ENCODE results near the gene PLD1. TPM values are rescaled to one million over a fixed set of nuclear protein-coding genes. Genes with fewer than 3 reads are reported as not detected.
"Not testable (repeated sequence)": the region's sequence is repeated elsewhere in the genome, so short reads cannot be mapped to it uniquely, and the experiment has no call there.

Gene PLD1
- total RNA-seq, 1 donor = 18.1 TPM

DNA sequence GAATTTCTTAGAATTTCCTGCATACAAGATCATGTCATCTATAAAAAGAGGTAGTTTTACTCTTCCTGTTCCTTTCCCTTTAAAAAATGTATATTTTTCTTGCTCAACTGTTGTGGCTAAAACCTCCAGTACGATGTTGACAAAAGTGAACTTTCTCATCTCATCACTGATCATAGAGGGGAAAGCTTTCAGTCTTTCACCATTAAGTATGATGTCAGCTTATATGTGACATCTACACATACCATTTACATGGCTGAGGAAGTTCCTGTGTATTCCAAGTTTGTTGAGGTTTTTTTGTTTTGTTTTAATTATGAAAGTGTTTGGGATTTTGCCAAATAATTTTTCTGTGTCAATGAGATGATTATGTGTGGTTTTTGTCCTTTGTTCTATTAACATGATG is 173.6 kb downstream of the PLD1 start:
- Histone ChIP-seq H3K36me3 (ENCODE audit: insufficient read depth, low read length) (no peaks in the 10 kb centered on the region), H3K4me1 (ENCODE audit: insufficient read depth, low read length) (peaks cover 8% of the 10 kb centered on the region), H3K27me3 (ENCODE audit: insufficient read depth, low read length) (no peaks in the 10 kb centered on the region), H3K79me2 (ENCODE audit: insufficient read depth, low read length) (no peaks in the 10 kb centered on the region), H3K4me3 (ENCODE audit: insufficient read depth, low read length) (no peak overlapping the region), H2AFZ (ENCODE audit: low read length) (no peak overlapping the region), H4K20me1 (ENCODE audit: insufficient read depth, low read length) (no peaks in the 10 kb centered on the region), H3K9me3 (ENCODE audit: low read depth, low read length) (no peaks in the 10 kb centered on the region), H3K4me2 (ENCODE audit: insufficient read depth, low read length) (no peak overlapping the region), H3K27ac (ENCODE audit: low read depth, low read length) (no peak overlapping the region)
- DNase-seq (ENCODE audit: insufficient read length, low spot score, missing footprints) = no peak
- TF ChIP-seq, protein P1, sequence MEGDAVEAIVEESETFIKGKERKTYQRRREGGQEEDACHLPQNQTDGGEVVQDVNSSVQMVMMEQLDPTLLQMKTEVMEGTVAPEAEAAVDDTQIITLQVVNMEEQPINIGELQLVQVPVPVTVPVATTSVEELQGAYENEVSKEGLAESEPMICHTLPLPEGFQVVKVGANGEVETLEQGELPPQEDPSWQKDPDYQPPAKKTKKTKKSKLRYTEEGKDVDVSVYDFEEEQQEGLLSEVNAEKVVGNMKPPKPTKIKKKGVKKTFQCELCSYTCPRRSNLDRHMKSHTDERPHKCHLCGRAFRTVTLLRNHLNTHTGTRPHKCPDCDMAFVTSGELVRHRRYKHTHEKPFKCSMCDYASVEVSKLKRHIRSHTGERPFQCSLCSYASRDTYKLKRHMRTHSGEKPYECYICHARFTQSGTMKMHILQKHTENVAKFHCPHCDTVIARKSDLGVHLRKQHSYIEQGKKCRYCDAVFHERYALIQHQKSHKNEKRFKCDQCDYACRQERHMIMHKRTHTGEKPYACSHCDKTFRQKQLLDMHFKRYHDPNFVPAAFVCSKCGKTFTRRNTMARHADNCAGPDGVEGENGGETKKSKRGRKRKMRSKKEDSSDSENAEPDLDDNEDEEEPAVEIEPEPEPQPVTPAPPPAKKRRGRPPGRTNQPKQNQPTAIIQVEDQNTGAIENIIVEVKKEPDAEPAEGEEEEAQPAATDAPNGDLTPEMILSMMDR (IDR thresholded peaks at IDR 0.05; ENCODE audit: extremely low read depth, low read depth, low read length) = no peak

DNA sequence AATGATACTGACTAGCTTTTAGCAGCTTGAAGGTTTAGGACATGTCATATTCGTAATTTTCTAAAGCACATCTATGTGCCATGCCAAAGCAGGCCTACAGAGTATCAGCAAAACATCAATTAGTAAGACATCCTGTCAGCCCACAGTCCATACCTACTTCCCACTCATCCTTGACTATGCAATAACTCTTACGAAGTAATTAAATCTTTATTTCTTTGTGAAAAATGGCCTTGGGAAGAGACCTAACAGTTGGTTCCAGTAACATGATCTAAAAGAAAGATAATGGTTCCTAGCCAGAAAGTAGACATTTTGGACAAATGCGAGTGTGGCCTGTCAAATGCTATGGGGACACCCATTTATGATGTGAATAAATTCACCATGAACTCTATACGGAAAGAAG is 177.5 kb downstream of the PLD1 start:
- no peak overlapping the region for H3K4me3 ChIP-seq (ENCODE audit: insufficient read depth, low read length)
- TF ChIP-seq, protein P1 (IDR thresholded peaks at IDR 0.05; ENCODE audit: extremely low read depth, low read depth, low read length) = no peak
- H3K4me2 ChIP-seq (ENCODE audit: insufficient read depth, low read length) = no peak overlapping the region

DNA sequence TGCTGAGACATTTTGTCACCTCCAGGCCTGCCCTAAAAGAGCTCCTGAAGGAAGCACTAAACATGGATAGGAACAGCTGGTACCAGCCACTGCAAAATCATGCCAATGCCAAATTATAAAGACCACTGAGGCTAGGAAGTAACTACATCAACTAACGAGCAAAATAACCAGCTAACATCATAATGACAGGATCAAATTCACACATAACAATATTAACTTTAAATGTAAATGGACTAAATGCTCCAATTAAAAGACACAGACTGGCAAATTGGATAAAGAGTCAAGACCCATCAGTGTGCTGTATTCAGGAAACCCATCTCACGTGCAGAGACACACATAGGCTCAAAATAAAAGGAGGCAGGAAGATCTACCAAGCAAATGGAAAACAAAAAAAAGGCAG is 183.5 kb downstream of the PLD1 start:
- not testable (repeated sequence) for H3K27me3 ChIP-seq (ENCODE audit: insufficient read depth, low read length); H3K4me1 ChIP-seq (ENCODE audit: insufficient read depth, low read length); H3K9me3 ChIP-seq (ENCODE audit: low read depth, low read length); H3K79me2 ChIP-seq (ENCODE audit: insufficient read depth, low read length); H2AFZ ChIP-seq (ENCODE audit: low read length); DNase-seq (ENCODE audit: insufficient read length, low spot score, missing footprints); H3K4me2 ChIP-seq (ENCODE audit: insufficient read depth, low read length); H4K20me1 ChIP-seq (ENCODE audit: insufficient read depth, low read length); H3K4me3 ChIP-seq (ENCODE audit: insufficient read depth, low read length); H3K36me3 ChIP-seq (ENCODE audit: insufficient read depth, low read length); H3K27ac ChIP-seq (ENCODE audit: low read depth, low read length)

More for the DNA sequence above, 177.5 kb downstream of the PLD1 start:
- Histone ChIP-seq H3K27ac (ENCODE audit: low read depth, low read length) (no peak overlapping the region), H2AFZ (ENCODE audit: low read length) (no peak overlapping the region), H3K27me3 (ENCODE audit: insufficient read depth, low read length) (no peaks in the 10 kb centered on the region), H3K9me3 (ENCODE audit: low read depth, low read length) (no peaks in the 10 kb centered on the region), H3K79me2 (ENCODE audit: insufficient read depth, low read length) (no peaks in the 10 kb centered on the region), H4K20me1 (ENCODE audit: insufficient read depth, low read length) (no peaks in the 10 kb centered on the region), H3K4me1 (ENCODE audit: insufficient read depth, low read length) (no peaks in the 10 kb centered on the region), H3K36me3 (ENCODE audit: insufficient read depth, low read length) (no peaks in the 10 kb centered on the region)
- no peak for DNase-seq (ENCODE audit: insufficient read length, low spot score, missing footprints)

DNA sequence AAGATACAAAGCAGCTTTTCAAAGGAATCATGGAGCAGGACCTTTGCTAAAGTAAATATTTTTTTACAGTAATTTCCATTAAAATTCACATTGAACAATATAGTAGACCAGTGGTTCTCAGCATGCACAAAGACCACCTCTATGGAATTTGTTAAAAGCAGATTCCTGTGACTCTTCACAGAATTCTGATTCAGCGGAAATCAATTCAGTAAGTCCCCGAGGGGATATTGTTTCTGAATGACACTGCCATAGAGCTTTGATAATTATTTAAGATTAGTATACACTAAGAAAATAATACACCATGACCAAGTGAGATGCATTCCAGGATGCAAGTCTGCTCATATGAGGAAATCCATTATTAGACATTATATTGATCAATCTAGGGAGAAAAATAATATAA is 188.2 kb downstream of the PLD1 start:
- H3K79me2 ChIP-seq (ENCODE audit: insufficient read depth, low read length) = no peaks in the 10 kb centered on the region
- TF ChIP-seq, protein P1 (IDR thresholded peaks at IDR 0.05; ENCODE audit: extremely low read depth, low read depth, low read length) = no peak
- no peak overlapping the region for H2AFZ ChIP-seq (ENCODE audit: low read length)
- H3K9me3 ChIP-seq (ENCODE audit: low read depth, low read length) = no peaks in the 10 kb centered on the region
- no peak overlapping the region for H3K4me3 ChIP-seq (ENCODE audit: insufficient read depth, low read length)
- H3K36me3 ChIP-seq (ENCODE audit: insufficient read depth, low read length) = no peaks in the 10 kb centered on the region
- H3K4me1 ChIP-seq (ENCODE audit: insufficient read depth, low read length) = peaks cover 4% of the 10 kb centered on the region
- no peak for DNase-seq (ENCODE audit: insufficient read length, low spot score, missing footprints)
- H4K20me1 ChIP-seq (ENCODE audit: insufficient read depth, low read length) = no peaks in the 10 kb centered on the region
- H3K4me2 ChIP-seq (ENCODE audit: insufficient read depth, low read length) = no peak overlapping the region
- H3K27me3 ChIP-seq (ENCODE audit: insufficient read depth, low read length) = no peaks in the 10 kb centered on the region
- no peak overlapping the region for H3K27ac ChIP-seq (ENCODE audit: low read depth, low read length)

Measured in osteoblast (primary cell).